ENCODE results near the gene ZNF740.
A peak's percentile ranks its signal among the peaks of the same experiment; 100 is the strongest.
"Not testable (repeated sequence)": the region's sequence is repeated elsewhere in the genome, so short reads cannot be mapped to it uniquely, and the experiment has no call there.

The ZNF740 gene

GRCh38 chr12:53174881-53175491 lies 5.5 kb upstream of the ZNF740 start:
- DNase-seq, result peak; percentile 20

DNA sequence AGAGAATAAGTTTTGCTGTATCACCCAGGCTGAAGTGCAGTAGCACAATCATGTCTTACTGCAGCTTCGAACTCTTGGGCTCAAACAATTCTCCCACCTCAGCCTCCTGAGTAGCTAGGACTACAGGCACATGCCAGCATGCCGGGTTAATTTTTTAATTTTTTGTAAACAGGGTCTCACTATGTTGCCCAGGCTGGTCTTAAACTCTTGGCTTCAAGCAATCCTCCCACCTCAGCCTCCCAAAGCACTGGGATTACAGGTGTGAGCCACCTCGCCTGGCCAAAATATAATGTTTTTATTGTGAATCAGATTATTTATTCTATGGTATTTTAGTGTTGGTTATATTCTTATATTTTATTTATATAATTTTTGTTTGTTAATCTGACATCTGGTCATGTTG lies 3.8 kb upstream of the ZNF740 start:
- no peak for DNase-seq

- DNase-seq, result not testable (repeated sequence)
These were observed 3.1 kb upstream of the ZNF740 start for GRCh38 chr12:53177447-53177846.

GRCh38 chr12:53178803-53179202 lies 1.7 kb upstream of the ZNF740 start:
- not testable (repeated sequence) for DNase-seq

- DNase-seq, result peak; percentile 49
These were observed 769 bp upstream of the ZNF740 start for GRCh38 chr12:53179687-53180219.

DNA sequence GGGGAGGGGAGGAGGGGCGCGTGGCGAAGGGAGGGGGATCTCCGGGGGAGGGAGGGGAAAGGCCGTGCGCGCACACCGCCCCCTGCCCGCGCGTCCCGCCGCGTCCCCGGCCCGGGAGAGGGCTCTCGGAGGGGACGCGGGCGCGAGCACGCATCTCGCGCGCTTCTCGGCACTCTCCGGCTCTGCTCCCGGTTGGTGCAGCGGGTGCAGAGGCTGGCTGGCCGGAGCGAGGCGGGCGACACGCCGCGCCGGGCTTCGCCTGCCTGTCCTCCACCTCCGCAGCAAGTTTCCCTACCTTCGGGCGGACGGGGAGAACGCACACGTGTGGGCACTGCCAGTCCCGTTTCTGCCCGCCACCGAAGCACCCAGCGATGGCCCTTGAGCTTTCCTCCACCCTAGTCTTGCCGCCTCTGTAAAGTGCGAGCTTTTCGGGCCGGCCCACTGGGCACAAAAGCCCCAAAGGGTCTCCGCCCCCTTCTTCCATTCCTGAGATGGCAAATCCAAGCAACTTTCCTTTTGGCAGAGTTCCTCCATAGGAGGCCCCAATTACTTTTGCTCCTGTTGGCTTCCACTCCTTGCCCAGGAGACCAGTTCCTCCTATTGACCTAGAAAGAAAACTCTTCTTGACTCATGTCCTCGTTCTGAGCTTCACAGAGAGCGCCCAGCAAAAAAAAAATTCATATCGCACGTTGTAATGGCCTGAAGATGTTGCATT lies 566 bp downstream of the ZNF740 start:
- no peak for DNase-seq

- no peak for DNase-seq
These were observed 1.4 kb downstream of the ZNF740 start for GRCh38 chr12:53181935-53182334.

GRCh38 chr12:53182903-53183302 lies 2.4 kb downstream of the ZNF740 start:
- no peak for DNase-seq

GRCh38 chr12:53184828-53185227 lies 4.3 kb downstream of the ZNF740 start:
- DNase-seq, result no peak

- no peak for DNase-seq
These were observed 5.1 kb downstream of the ZNF740 start for GRCh38 chr12:53185582-53186153.

- DNase-seq, result no peak
These were observed 6.2 kb downstream of the ZNF740 start for GRCh38 chr12:53186745-53187144.

GRCh38 chr12:53187145-53187899 lies 6.8 kb downstream of the ZNF740 start:
- no peak for DNase-seq

GRCh38 chr12:53190108-53190729 lies 9.7 kb downstream of the ZNF740 start:
- peak; percentile 27 for DNase-seq

DNA sequence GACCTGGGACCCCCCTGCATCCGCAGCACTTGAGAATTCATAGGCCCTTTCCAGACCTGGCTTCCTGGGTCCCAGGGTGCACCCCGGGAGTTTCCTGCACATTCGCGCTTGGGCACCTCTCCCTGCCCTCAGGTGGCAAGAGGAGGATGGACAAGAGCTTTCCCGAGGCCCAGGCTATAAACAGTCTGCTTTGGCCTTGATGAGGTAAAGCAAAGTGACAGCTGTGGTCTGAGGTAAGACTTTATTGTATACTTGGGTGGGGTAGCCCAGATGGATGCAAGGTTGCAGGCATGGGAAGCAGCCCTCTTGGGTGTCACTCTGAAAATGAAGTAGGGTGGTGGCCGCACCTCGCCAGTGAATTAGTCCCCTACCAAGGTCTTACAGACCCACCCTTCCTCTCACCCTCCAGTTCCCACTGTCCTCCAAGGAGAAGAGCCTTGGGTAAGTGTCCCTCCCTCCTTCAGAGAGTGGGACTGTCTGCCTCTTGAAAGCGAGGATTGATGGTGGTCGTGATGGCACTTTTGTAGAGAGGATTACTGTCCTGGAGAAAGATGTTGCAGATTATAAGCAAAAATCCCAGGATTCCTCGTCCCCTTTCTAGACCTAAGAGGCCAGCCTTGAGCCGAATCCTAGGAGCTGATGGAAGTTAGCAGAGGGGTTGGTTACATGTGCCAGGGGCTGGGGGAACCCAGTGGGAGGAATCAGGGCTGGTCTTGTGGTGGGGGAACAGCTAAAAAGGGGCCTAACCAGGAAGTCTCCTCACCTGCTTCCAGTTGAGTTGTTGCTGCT lies 10.8 kb downstream of the ZNF740 start:
- DNase-seq, result no peak

GRCh38 chr12:53191885-53192530 lies 11.5 kb downstream of the ZNF740 start:
- DNase-seq, result no peak

DNA sequence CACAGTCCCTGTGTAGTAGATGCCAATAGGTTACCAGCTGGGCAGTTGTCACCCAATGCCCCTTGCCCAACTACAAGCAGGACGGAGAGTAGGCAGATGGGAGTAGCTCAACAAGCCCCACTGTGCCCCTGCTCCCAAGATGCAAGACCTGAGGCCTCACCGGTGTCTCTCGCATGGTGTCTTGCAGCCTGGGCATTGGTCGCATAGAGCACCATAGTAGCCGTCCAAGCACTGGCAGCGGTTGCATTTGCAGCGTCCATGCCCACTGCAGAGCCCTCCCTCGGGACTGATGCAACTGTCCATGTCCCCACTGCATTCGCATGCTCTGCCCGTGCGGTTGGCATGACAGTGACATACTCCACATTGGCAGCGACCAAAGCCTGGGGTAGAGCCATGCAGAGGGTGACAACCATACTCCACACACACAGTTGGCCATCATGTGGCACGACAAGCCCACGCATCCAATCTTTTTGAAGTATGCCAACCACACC lies 12.1 kb downstream of the ZNF740 start:
- no peak for DNase-seq

- DNase-seq, result no peak
These were observed 12.5 kb downstream of the ZNF740 start for GRCh38 chr12:53193040-53193439.

- no peak for DNase-seq
These were observed 13.6 kb downstream of the ZNF740 start for GRCh38 chr12:53193985-53194716.

- DNase-seq, result no peak
These were observed 14.5 kb downstream of the ZNF740 start for GRCh38 chr12:53194973-53195372.
